DND-41 (cell line): Measurements from ENCODE around the gene PPM1D.

Source experiments
- ATAC-seq: fragments of 200-7000 bp; cut with Tn5 transposase; 3 replicates; pipeline ENCODE4 v1.9.1; 2021; ENCODE audit warnings: low read depth; ENCODE audit not compliant: insufficient read depth
- DNase-seq: peaks from one replicate; pipeline ENCODE4 v3.0.0-alpha.2; 2020
- H2AFZ ChIP-seq: 2 replicates; pipeline ENCODE4 v1.6.0; 2012; ENCODE audit warnings: low read depth, low read length
- H3K27ac ChIP-seq: 2 replicates; pipeline ENCODE4 v1.5.1; 2012; ENCODE audit warnings: low read length, inconsistent platforms
- H3K27me3 ChIP-seq: fragments of 200-600 bp; sonication (generic); 2 replicates; pipeline ENCODE4 v1.6.0; 2012; ENCODE audit warnings: low read length, mild to moderate bottlenecking, inconsistent platforms; ENCODE audit not compliant: insufficient read depth, poor library complexity
- H3K36me3 ChIP-seq: 2 replicates; pipeline ENCODE4 v1.5.1; 2012; ENCODE audit warnings: low read length, inconsistent platforms; ENCODE audit not compliant: insufficient read depth
- H3K4me1 ChIP-seq: 2 replicates; pipeline ENCODE4 v1.5.1; 2012; ENCODE audit warnings: mild to moderate bottlenecking, low read length; ENCODE audit not compliant: insufficient read depth
- H3K4me2 ChIP-seq: 2 replicates; pipeline ENCODE4 v1.6.0; 2012; ENCODE audit warnings: mild to moderate bottlenecking, moderate library complexity, low read length, inconsistent platforms; ENCODE audit not compliant: insufficient read depth
- H3K4me3 ChIP-seq, 2 experiments: fragments of 200-600 bp in 1 of 2; shearing (Covaris generic) in 1 of 2; 2 replicates each; pipeline ENCODE4 v1.5.1; 2012 to 2016; ENCODE audit warnings: inconsistent platforms in 2 of 2, low read length in 2 of 2, mild to moderate bottlenecking in 2 of 2, low read depth in 1 of 2, moderate library complexity in 1 of 2
- H3K79me2 ChIP-seq: 2 replicates; pipeline ENCODE4 v1.6.0; 2012; ENCODE audit warnings: low read length, inconsistent platforms; ENCODE audit not compliant: insufficient read depth
- H3K9ac ChIP-seq: 2 replicates; pipeline ENCODE4 v1.6.0; 2012; ENCODE audit warnings: low read depth, mild to moderate bottlenecking, inconsistent platforms, low read length, moderate library complexity
- H3K9me3 ChIP-seq: 2 replicates; pipeline ENCODE4 v1.5.1; 2012; ENCODE audit warnings: low read length, moderate library complexity, mild to moderate bottlenecking, inconsistent platforms; ENCODE audit not compliant: insufficient read depth, severe bottlenecking
- H4K20me1 ChIP-seq: 2 replicates; pipeline ENCODE4 v1.6.0; 2012; ENCODE audit warnings: low read length; ENCODE audit not compliant: insufficient read depth
- EZH2 ChIP-seq: IDR thresholded peaks from 3 replicates; pipeline ENCODE4 v1.6.1; 2012; ENCODE audit warnings: borderline replicate concordance, low read depth, mild to moderate bottlenecking, moderate library complexity, low read length, inconsistent platforms; ENCODE audit not compliant: severe bottlenecking
- TF ChIP-seq, protein P1 (sequence below): IDR thresholded peaks from 2 replicates; pipeline ENCODE4 v1.5.1; 2012; ENCODE audit warnings: borderline replicate concordance, low read length, moderate library complexity, mild to moderate bottlenecking; ENCODE audit not compliant: poor library complexity, severe bottlenecking; ENCODE audit errors: extremely low read depth

Gene PPM1D

GRCh38 chr17:60600490-60601446 lies 775 bp downstream of the PPM1D start:
- no peak for TF ChIP-seq EZH2
- TF ChIP-seq, protein P1, sequence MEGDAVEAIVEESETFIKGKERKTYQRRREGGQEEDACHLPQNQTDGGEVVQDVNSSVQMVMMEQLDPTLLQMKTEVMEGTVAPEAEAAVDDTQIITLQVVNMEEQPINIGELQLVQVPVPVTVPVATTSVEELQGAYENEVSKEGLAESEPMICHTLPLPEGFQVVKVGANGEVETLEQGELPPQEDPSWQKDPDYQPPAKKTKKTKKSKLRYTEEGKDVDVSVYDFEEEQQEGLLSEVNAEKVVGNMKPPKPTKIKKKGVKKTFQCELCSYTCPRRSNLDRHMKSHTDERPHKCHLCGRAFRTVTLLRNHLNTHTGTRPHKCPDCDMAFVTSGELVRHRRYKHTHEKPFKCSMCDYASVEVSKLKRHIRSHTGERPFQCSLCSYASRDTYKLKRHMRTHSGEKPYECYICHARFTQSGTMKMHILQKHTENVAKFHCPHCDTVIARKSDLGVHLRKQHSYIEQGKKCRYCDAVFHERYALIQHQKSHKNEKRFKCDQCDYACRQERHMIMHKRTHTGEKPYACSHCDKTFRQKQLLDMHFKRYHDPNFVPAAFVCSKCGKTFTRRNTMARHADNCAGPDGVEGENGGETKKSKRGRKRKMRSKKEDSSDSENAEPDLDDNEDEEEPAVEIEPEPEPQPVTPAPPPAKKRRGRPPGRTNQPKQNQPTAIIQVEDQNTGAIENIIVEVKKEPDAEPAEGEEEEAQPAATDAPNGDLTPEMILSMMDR, result peak; percentile 86

DNA sequence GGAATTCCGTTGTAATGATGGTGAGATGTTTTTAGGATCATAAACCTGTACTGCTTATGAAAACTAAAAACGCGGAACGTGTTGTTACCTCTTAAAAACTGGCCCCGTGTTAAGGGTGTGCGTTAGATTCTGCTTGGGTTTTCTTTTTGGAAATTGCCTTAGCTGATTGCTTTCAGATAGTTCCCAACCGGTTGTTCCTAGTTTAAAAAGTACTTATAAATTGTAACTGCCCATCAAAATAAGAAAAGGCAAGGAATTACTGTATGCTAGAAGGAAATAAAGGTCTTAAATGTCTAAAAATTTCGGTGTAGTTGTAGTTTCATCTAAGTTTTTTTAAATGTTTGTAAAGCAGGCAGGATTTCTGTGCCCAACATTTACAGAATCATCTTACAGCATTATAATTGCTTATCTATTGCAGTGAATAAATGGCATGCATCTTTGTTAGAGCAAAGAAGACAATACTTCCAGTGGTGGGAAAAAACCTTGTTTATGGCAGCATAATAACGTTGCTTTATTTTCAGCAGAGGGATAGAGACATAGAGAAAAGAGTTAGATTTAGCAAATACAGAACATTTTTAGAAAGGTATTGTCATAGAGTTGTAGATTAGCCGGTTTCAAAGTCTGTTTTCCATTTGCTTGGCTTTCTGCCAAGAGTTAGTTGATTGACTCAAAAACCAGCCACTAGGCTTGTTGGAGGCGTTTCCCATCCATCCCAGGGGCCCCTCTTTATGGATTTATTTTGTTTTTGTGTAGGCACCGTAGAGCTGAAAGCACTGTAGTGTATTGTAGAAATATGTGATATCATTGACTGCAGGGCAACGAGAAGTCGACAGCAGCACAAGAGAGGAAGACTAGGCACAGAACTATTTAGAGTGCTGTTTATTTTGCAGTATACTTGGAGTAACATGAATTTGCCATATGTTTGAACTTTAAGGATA lies 1.7 kb downstream of the PPM1D start:
- H3K36me3 ChIP-seq, result no peaks in the 10 kb centered on the region; the same call in 1 of the 2 replicates
- H3K4me3 ChIP-seq, result peak overlapping the region; percentile 64 to 90
- peak overlapping the region; percentile 94 for H2AFZ ChIP-seq
- peak overlapping the region; percentile 89 for H3K27ac ChIP-seq
- H4K20me1 ChIP-seq, result peaks cover 41% of the 10 kb centered on the region; the same call in 1 of the 2 replicates
- ATAC-seq (peak; percentile 9; the same call in 1 of the 3 replicates), DNase-seq (peak; percentile 66)
- H3K9ac ChIP-seq, result peak overlapping the region; percentile 90
- H3K9me3 ChIP-seq, result no peaks in the 10 kb centered on the region
- peak overlapping the region; percentile 70 for H3K4me2 ChIP-seq
- H3K4me1 ChIP-seq, result peaks cover 35% of the 10 kb centered on the region
- peaks cover 67% of the 10 kb centered on the region for H3K79me2 ChIP-seq
- TF ChIP-seq, protein P1, result no peak
- no peak for TF ChIP-seq EZH2
- H3K27me3 ChIP-seq, result no peaks in the 10 kb centered on the region

More at GRCh38 chr17:60600490-60601446, 775 bp downstream of the PPM1D start:
- H3K4me3 ChIP-seq, result peak overlapping the region; percentile 64 to 90
- peak overlapping the region; percentile 94 for H2AFZ ChIP-seq
- H4K20me1 ChIP-seq, result peaks cover 33% of the 10 kb centered on the region; the same call in 1 of the 2 replicates
- no peaks in the 10 kb centered on the region for H3K9me3 ChIP-seq
- H3K4me2 ChIP-seq, result peak overlapping the region; percentile 70
- peaks cover 32% of the 10 kb centered on the region for H3K4me1 ChIP-seq
- peaks cover 57% of the 10 kb centered on the region for H3K79me2 ChIP-seq
- DNase-seq (peak; percentile 81), ATAC-seq (peak; percentile 43)
- H3K36me3 ChIP-seq, result no peaks in the 10 kb centered on the region; the same call in 1 of the 2 replicates
- H3K9ac ChIP-seq, result peak overlapping the region; percentile 90
- no peaks in the 10 kb centered on the region for H3K27me3 ChIP-seq
- peak overlapping the region; percentile 89 for H3K27ac ChIP-seq

GRCh38 chr17:60602385-60602742 lies 2.4 kb downstream of the PPM1D start:
- Histone ChIP-seq H3K79me2 (peaks cover 73% of the 10 kb centered on the region), H4K20me1 (peaks cover 45% of the 10 kb centered on the region; the same call in 1 of the 2 replicates), H3K9ac (peak overlapping the region; percentile 90), H3K27ac (peak overlapping the region; percentile 89; the same call in 1 of the 2 replicates), H2AFZ (no peak overlapping the region), H3K4me3 (peak overlapping the region; percentile 64 to 90), H3K9me3 (no peaks in the 10 kb centered on the region), H3K4me2 (peak overlapping the region; percentile 70), H3K27me3 (no peaks in the 10 kb centered on the region), H3K4me1 (peaks cover 35% of the 10 kb centered on the region), H3K36me3 (no peaks in the 10 kb centered on the region; the same call in 1 of the 2 replicates)
- TF ChIP-seq EZH2, result no peak
- TF ChIP-seq, protein P1, result no peak
- DNase-seq (no peak), ATAC-seq (no peak)
